ENCODE data around the gene NUP160.

The NUP160 gene

DNA sequence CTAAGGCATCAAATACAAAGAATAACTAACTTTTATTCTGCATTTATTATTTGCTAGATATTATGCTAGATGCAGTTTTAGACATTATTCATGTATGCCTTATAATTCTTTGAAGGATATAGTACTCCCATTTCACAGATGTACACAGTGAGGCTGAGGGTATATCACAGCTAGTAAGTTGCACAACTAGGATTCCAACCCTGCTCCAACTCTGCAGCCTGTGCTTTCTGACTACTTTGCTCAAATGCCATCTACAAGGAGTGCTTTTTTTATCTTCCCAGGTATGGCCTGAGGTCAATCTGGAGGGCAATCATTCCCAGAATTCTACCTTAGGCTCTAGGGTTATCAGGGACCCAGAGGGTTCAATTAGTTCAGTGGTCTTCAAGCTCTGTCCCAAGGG lies 28.4 kb downstream of the NUP160 start:
- no peak for ATAC-seq
- no peak for TF ChIP-seq TOX (CRISPR knock-in tag; IDR thresholded peaks at IDR 0.05; ENCODE audit: borderline replicate concordance)

DNA sequence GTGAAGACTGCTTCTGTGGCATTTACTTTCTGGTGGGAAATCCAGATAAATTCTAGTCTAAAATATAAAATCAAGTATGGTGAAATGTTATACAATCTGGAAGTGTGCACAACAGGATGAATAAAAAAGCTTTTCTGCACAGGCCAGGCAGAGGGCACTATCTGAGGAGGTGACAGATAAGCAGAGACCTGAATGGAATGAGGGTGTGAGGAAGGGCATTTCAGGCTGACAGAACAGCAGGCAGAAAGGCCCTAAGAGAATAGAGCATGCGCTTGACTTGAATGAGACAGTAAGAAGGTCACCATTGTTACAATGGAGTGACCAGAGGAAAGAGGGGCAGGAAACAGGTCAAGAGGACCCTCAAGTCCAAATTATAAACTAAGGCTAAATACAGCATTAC lies 47.4 kb downstream of the NUP160 start:
- no peak for ATAC-seq
- TF ChIP-seq SNAI2 (CRISPR knock-in tag; IDR thresholded peaks at IDR 0.05), result no peak
- TF ChIP-seq ZC3H10 (CRISPR knock-in tag; IDR thresholded peaks at IDR 0.05), result no peak
- TF ChIP-seq, protein P1, sequence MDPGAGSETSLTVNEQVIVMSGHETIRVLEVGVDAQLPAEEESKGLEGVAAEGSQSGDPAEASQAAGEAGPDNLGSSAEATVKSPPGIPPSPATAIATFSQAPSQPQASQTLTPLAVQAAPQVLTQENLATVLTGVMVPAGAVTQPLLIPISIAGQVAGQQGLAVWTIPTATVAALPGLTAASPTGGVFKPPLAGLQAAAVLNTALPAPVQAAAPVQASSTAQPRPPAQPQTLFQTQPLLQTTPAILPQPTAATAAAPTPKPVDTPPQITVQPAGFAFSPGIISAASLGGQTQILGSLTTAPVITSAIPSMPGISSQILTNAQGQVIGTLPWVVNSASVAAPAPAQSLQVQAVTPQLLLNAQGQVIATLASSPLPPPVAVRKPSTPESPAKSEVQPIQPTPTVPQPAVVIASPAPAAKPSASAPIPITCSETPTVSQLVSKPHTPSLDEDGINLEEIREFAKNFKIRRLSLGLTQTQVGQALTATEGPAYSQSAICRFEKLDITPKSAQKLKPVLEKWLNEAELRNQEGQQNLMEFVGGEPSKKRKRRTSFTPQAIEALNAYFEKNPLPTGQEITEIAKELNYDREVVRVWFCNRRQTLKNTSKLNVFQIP (CRISPR knock-in tag; IDR thresholded peaks at IDR 0.05; ENCODE audit: borderline replicate concordance, low read depth), result no peak
- TF ChIP-seq CSDC2 (CRISPR knock-in tag; IDR thresholded peaks at IDR 0.05), result no peak
- TF ChIP-seq, protein P2, sequence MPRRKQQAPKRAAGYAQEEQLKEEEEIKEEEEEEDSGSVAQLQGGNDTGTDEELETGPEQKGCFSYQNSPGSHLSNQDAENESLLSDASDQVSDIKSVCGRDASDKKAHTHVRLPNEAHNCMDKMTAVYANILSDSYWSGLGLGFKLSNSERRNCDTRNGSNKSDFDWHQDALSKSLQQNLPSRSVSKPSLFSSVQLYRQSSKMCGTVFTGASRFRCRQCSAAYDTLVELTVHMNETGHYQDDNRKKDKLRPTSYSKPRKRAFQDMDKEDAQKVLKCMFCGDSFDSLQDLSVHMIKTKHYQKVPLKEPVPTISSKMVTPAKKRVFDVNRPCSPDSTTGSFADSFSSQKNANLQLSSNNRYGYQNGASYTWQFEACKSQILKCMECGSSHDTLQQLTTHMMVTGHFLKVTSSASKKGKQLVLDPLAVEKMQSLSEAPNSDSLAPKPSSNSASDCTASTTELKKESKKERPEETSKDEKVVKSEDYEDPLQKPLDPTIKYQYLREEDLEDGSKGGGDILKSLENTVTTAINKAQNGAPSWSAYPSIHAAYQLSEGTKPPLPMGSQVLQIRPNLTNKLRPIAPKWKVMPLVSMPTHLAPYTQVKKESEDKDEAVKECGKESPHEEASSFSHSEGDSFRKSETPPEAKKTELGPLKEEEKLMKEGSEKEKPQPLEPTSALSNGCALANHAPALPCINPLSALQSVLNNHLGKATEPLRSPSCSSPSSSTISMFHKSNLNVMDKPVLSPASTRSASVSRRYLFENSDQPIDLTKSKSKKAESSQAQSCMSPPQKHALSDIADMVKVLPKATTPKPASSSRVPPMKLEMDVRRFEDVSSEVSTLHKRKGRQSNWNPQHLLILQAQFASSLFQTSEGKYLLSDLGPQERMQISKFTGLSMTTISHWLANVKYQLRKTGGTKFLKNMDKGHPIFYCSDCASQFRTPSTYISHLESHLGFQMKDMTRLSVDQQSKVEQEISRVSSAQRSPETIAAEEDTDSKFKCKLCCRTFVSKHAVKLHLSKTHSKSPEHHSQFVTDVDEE (CRISPR knock-in tag; IDR thresholded peaks at IDR 0.05), result no peak
- TF ChIP-seq ESRRG (CRISPR knock-in tag; IDR thresholded peaks at IDR 0.05), result no peak
- TF ChIP-seq RARB (CRISPR knock-in tag; IDR thresholded peaks at IDR 0.05), result no peak
- TF ChIP-seq ZNF8 (CRISPR knock-in tag; IDR thresholded peaks at IDR 0.05), result no peak
- no peak for TF ChIP-seq ZFP30 (CRISPR knock-in tag; IDR thresholded peaks at IDR 0.05)
- no peak for TF ChIP-seq ISL1 (CRISPR knock-in tag; IDR thresholded peaks at IDR 0.05)
- no peak for TF ChIP-seq ZFP3 (CRISPR knock-in tag; IDR thresholded peaks at IDR 0.05)
- TF ChIP-seq, protein P3, sequence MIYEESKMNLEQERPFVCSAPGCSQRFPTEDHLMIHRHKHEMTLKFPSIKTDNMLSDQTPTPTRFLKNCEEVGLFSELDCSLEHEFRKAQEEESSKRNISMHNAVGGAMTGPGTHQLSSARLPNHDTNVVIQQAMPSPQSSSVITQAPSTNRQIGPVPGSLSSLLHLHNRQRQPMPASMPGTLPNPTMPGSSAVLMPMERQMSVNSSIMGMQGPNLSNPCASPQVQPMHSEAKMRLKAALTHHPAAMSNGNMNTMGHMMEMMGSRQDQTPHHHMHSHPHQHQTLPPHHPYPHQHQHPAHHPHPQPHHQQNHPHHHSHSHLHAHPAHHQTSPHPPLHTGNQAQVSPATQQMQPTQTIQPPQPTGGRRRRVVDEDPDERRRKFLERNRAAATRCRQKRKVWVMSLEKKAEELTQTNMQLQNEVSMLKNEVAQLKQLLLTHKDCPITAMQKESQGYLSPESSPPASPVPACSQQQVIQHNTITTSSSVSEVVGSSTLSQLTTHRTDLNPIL (CRISPR knock-in tag; IDR thresholded peaks at IDR 0.05; ENCODE audit: low read depth), result no peak
- TF ChIP-seq, protein P4, sequence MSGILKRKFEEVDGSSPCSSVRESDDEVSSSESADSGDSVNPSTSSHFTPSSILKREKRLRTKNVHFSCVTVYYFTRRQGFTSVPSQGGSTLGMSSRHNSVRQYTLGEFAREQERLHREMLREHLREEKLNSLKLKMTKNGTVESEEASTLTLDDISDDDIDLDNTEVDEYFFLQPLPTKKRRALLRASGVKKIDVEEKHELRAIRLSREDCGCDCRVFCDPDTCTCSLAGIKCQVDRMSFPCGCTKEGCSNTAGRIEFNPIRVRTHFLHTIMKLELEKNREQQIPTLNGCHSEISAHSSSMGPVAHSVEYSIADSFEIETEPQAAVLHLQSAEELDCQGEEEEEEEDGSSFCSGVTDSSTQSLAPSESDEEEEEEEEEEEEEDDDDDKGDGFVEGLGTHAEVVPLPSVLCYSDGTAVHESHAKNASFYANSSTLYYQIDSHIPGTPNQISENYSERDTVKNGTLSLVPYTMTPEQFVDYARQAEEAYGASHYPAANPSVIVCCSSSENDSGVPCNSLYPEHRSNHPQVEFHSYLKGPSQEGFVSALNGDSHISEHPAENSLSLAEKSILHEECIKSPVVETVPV (CRISPR knock-in tag; IDR thresholded peaks at IDR 0.05), result no peak

DNA sequence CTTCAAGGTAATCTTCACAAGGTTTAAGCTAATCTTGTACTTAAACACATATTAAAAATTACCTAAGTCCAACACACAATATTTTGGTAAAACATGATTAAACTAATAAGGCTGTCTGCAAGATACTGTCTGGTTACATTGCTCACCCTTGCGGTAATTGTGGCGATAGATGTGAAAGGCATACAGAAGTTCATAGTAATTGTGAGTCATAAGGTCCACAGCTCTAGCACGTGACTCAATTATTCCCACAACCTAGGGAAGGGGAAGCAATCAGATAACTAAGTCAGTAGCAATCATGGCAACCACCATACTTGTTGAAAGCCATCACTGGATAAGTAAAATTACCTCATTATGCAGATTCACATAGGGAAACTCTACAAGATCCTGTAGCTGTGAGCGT lies 50.5 kb downstream of the NUP160 start:
- peak; percentile 40; the same call in 2 of the 3 replicates for ATAC-seq
- TF ChIP-seq, protein P5, sequence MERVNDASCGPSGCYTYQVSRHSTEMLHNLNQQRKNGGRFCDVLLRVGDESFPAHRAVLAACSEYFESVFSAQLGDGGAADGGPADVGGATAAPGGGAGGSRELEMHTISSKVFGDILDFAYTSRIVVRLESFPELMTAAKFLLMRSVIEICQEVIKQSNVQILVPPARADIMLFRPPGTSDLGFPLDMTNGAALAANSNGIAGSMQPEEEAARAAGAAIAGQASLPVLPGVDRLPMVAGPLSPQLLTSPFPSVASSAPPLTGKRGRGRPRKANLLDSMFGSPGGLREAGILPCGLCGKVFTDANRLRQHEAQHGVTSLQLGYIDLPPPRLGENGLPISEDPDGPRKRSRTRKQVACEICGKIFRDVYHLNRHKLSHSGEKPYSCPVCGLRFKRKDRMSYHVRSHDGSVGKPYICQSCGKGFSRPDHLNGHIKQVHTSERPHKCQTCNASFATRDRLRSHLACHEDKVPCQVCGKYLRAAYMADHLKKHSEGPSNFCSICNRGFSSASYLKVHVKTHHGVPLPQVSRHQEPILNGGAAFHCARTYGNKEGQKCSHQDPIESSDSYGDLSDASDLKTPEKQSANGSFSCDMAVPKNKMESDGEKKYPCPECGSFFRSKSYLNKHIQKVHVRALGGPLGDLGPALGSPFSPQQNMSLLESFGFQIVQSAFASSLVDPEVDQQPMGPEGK (CRISPR knock-in tag; IDR thresholded peaks at IDR 0.05; ENCODE audit: borderline replicate concordance), result no peak
- TF ChIP-seq TCF4 (CRISPR knock-in tag; IDR thresholded peaks at IDR 0.05; ENCODE audit: borderline replicate concordance) (no peak), SNAI2 (CRISPR knock-in tag; IDR thresholded peaks at IDR 0.05) (no peak), ZNF8 (CRISPR knock-in tag; IDR thresholded peaks at IDR 0.05) (no peak), OSR1 (CRISPR knock-in tag; IDR thresholded peaks at IDR 0.05) (no peak), PPARA (CRISPR knock-in tag; IDR thresholded peaks at IDR 0.05; ENCODE audit: borderline replicate concordance) (no peak), BACH2 (CRISPR knock-in tag; IDR thresholded peaks at IDR 0.05; ENCODE audit: borderline replicate concordance) (no peak), RARB (CRISPR knock-in tag; IDR thresholded peaks at IDR 0.05) (no peak), ZFP30 (CRISPR knock-in tag; IDR thresholded peaks at IDR 0.05) (no peak), TOX (CRISPR knock-in tag; IDR thresholded peaks at IDR 0.05; ENCODE audit: borderline replicate concordance) (no peak), ZFP3 (CRISPR knock-in tag; IDR thresholded peaks at IDR 0.05) (no peak), ZNF70 (CRISPR knock-in tag; IDR thresholded peaks at IDR 0.05) (no peak)
- TF ChIP-seq, protein P3 (CRISPR knock-in tag; IDR thresholded peaks at IDR 0.05; ENCODE audit: low read depth), result no peak
- TF ChIP-seq, protein P2 (CRISPR knock-in tag; IDR thresholded peaks at IDR 0.05), result no peak
- TF ChIP-seq, protein P4 (CRISPR knock-in tag; IDR thresholded peaks at IDR 0.05), result no peak
